IMR-90 (cell line): ENCODE results near the gene SRSF3. TPM values are rescaled to one million over a fixed set of nuclear protein-coding genes. Genes with fewer than 3 reads are reported as not detected.

Experiments
- ATAC-seq: fragments of 200-7000 bp; cut with Tn5 transposase; 2 replicates; pipeline ENCODE4 v1.9.1; 2020; ENCODE audit warnings: low read depth, mild to moderate bottlenecking, moderate library complexity
- BruUV-seq: library from RNA; stranded (reverse); fragments of 400-500 nt; replicated peaks from 2 replicates; lab custom pipeline; 2021; lab: Mats Ljungman, UMichigan
- CTCF ChIA-PET: fragments of 300-600 bp; formaldehyde crosslinking; extraction: SDS; loops from one replicate; lab custom pipeline; 2021; ENCODE audit warnings: antibody characterized with exemption; lab: Yijun Ruan, JAX
- POLR2A ChIA-PET: fragments of 300-600 bp; sonication (Branson Sonifier 250); formaldehyde crosslinking; loops from one replicate; lab custom pipeline; 2022; ENCODE audit warnings: antibody characterized with exemption; ENCODE audit not compliant: unreplicated experiment; lab: Charles Lee
- DNase-seq: peaks from one replicate; pipeline ENCODE4 v3.0.0; 2013
- H2AFZ ChIP-seq: replicated peaks from 2 replicates; pipeline ENCODE3; 2013; ENCODE audit warnings: low read length, mild to moderate bottlenecking; ENCODE audit not compliant: poor library complexity
- H2AK5ac ChIP-seq: 2 replicates; pipeline ENCODE4 v1.6.1; 2013; ENCODE audit warnings: low read depth, low read length, inconsistent platforms
- H2AK9ac ChIP-seq: replicated peaks from 2 replicates; pipeline ENCODE3; 2013; ENCODE audit warnings: mild to moderate bottlenecking, low read depth, low read length, moderate library complexity; ENCODE audit not compliant: poor library complexity
- H2BK120ac ChIP-seq: 2 replicates; pipeline ENCODE4 v1.6.1; 2013; ENCODE audit warnings: low read depth, low read length, inconsistent platforms
- H2BK15ac ChIP-seq: 3 replicates; pipeline ENCODE4 v1.6.1; 2013; ENCODE audit warnings: low read depth, low read length, inconsistent platforms
- H2BK20ac ChIP-seq: 2 replicates; pipeline ENCODE4 v1.6.1; 2013; ENCODE audit warnings: low read depth, mild to moderate bottlenecking, inconsistent platforms, low read length, moderate library complexity
- H2BK5ac ChIP-seq: 2 replicates; pipeline ENCODE4 v1.6.1; 2013; ENCODE audit warnings: mild to moderate bottlenecking, low read depth, low read length, inconsistent platforms; ENCODE audit not compliant: poor library complexity, severe bottlenecking
- H3K14ac ChIP-seq: replicated peaks from 2 replicates; pipeline ENCODE4 v1.6.1; 2013; ENCODE audit warnings: low read depth, low read length, inconsistent platforms
- H3K18ac ChIP-seq: 2 replicates; pipeline ENCODE4 v1.6.1; 2013; ENCODE audit warnings: low read depth, low read length, control low read depth
- H3K23ac ChIP-seq: 2 replicates; pipeline ENCODE4 v1.6.1; 2013; ENCODE audit warnings: low read depth, low read length, inconsistent platforms
- H3K27ac ChIP-seq: 2 replicates; pipeline ENCODE4 v1.5.1; 2013; ENCODE audit warnings: mild to moderate bottlenecking, control low read depth, low read length; ENCODE audit not compliant: insufficient read depth
- H3K27me3 ChIP-seq: 2 replicates; pipeline ENCODE4 v1.6.1; 2013; ENCODE audit warnings: low read length; ENCODE audit not compliant: control insufficient read depth, insufficient read depth
- H3K36me3 ChIP-seq: 2 replicates; pipeline ENCODE4 v1.6.1; 2013; ENCODE audit warnings: low read length, mixed read lengths; ENCODE audit not compliant: control insufficient read depth, insufficient read depth
- H3K4ac ChIP-seq: 2 replicates; pipeline ENCODE4 v1.6.1; 2013; ENCODE audit warnings: low read depth, low read length, inconsistent platforms
- H3K4me1 ChIP-seq: 2 replicates; pipeline ENCODE4 v1.6.1; 2013; ENCODE audit warnings: low read length, mixed read lengths; ENCODE audit not compliant: control insufficient read depth, insufficient read depth
- H3K4me2 ChIP-seq: 2 replicates; pipeline ENCODE4 v1.6.1; 2013; ENCODE audit warnings: low read depth, mild to moderate bottlenecking, control low read depth, low read length, moderate library complexity
- H3K4me3 ChIP-seq: 2 replicates; pipeline ENCODE4 v1.5.1; 2013; ENCODE audit warnings: low read depth, mild to moderate bottlenecking, control low read depth, low read length, moderate library complexity; ENCODE audit not compliant: insufficient read depth
- H3K56ac ChIP-seq: 2 replicates; pipeline ENCODE4 v1.6.1; 2013; ENCODE audit warnings: low read length, inconsistent platforms; ENCODE audit not compliant: insufficient read depth; ENCODE audit errors: extremely low read depth
- H3K79me1 ChIP-seq, 2 experiments: 2 replicates each; pipeline ENCODE4 v1.6.1; 2013; ENCODE audit warnings: low read length in 2 of 2, inconsistent platforms in 1 of 2, low read depth in 1 of 2
- H3K9ac ChIP-seq: 2 replicates; pipeline ENCODE4 v1.6.1; 2013; ENCODE audit warnings: low read depth, low read length, control low read depth
- H3K9me1 ChIP-seq: 2 replicates; pipeline ENCODE4 v1.6.1; 2013; ENCODE audit warnings: low read length, inconsistent platforms; ENCODE audit not compliant: insufficient read depth
- H3K9me3 ChIP-seq: 2 replicates; pipeline ENCODE4 v1.6.1; 2013; ENCODE audit warnings: low read length; ENCODE audit not compliant: control insufficient read depth, insufficient read depth
- H4K20me1 ChIP-seq: 2 replicates; pipeline ENCODE4 v1.6.1; 2013; ENCODE audit warnings: low read length, inconsistent platforms; ENCODE audit not compliant: insufficient read depth
- H4K5ac ChIP-seq: 2 replicates; pipeline ENCODE4 v1.6.1; 2013; ENCODE audit warnings: mild to moderate bottlenecking, low read depth, low read length, control low read depth
- H4K8ac ChIP-seq, 2 experiments: 2 replicates each; pipeline ENCODE4 v1.6.1; 2013; ENCODE audit warnings: low read depth in 2 of 2, low read length in 2 of 2, control low read depth in 1 of 2, inconsistent platforms in 1 of 2
- H4K91ac ChIP-seq: 2 replicates; pipeline ENCODE4 v1.6.1; 2013; ENCODE audit warnings: low read depth, low read length, inconsistent platforms; ENCODE audit not compliant: insufficient read depth
- BHLHE40 ChIP-seq: fragments of 150-350 bp; IDR thresholded peaks from 2 replicates; pipeline ENCODE4 v1.6.1; 2016; ENCODE audit warnings: mild to moderate bottlenecking, low read depth, low read length
- CEBPB ChIP-seq: IDR thresholded peaks from 2 replicates; pipeline ENCODE4 v1.6.1; 2012; ENCODE audit warnings: low read depth, low read length, improper control_type of control experiment
- CTCF ChIP-seq: conservative IDR thresholded peaks from 2 replicates; pipeline ENCODE4 v1.5.1; 2012; ENCODE audit warnings: mild to moderate bottlenecking, low read depth, low read length, improper control_type of control experiment
- ELK1 ChIP-seq: fragments of 150-350 bp; IDR thresholded peaks from 2 replicates; pipeline ENCODE4 v1.6.1; 2016; ENCODE audit warnings: low read depth, mild to moderate bottlenecking, low read length, moderate library complexity, borderline replicate concordance
- FOS ChIP-seq: fragments of 150-350 bp; IDR thresholded peaks from 2 replicates; pipeline ENCODE4 v1.6.1; 2016; ENCODE audit warnings: low read depth, low read length
- MAFK ChIP-seq: IDR thresholded peaks from 2 replicates; pipeline ENCODE4 v1.6.1; 2012; ENCODE audit warnings: low read depth, low read length, improper control_type of control experiment
- MXI1 ChIP-seq: IDR thresholded peaks from 2 replicates; pipeline ENCODE4 v1.6.1; 2012; ENCODE audit warnings: low read depth, mild to moderate bottlenecking, low read length, moderate library complexity, borderline replicate concordance
- POLR2A ChIP-seq: IDR thresholded peaks from 2 replicates; pipeline ENCODE4 v1.6.1; 2012; ENCODE audit warnings: mild to moderate bottlenecking, low read depth, low read length
- RAD21 ChIP-seq: IDR thresholded peaks from 2 replicates; pipeline ENCODE4 v1.6.1; 2012; ENCODE audit warnings: low read length, improper control_type of control experiment
- RCOR1 ChIP-seq: IDR thresholded peaks from 2 replicates; pipeline ENCODE4 v1.6.1; 2012; ENCODE audit warnings: mild to moderate bottlenecking, low read length, improper control_type of control experiment; ENCODE audit not compliant: insufficient replicate concordance
- RFX5 ChIP-seq: IDR thresholded peaks from 2 replicates; pipeline ENCODE4 v1.8.0; 2012; ENCODE audit warnings: low read depth, mild to moderate bottlenecking, low read length, moderate library complexity
- SMC3 ChIP-seq: fragments of 150-350 bp; IDR thresholded peaks from 2 replicates; pipeline ENCODE4 v1.6.1; 2016; ENCODE audit warnings: low read depth, mild to moderate bottlenecking, antibody characterized with exemption, low read length, moderate library complexity
- USF2 ChIP-seq: fragments of 150-350 bp; IDR thresholded peaks from 2 replicates; pipeline ENCODE4 v1.6.1; 2017; ENCODE audit warnings: mild to moderate bottlenecking, antibody characterized with exemption, low read length, low read depth
- WGBS, 2 experiments: methylation state at CpG; one replicate each; pipeline versions ENCODE4 v1.1.5 to v1.1.7; 2013; ENCODE audit warnings: missing lambda C conversion rate in 2 of 2; ENCODE audit not compliant: insufficient read length in 1 of 2; ENCODE audit errors: extremely low coverage in 2 of 2; 5-methylcytosine and 5-hydroxymethylcytosine counted together
- dilution Hi-C: fragments of 300-500 bp; cut with HindIII; formaldehyde crosslinking; loops from one replicate; pipeline ENCODE4 v1.14.3; 2018; ENCODE audit warnings: low sequenced_read_pairs; ENCODE audit not compliant: unreplicated experiment
- in situ Hi-C: fragments of 300-500 bp; cut with MboI; formaldehyde crosslinking; loops from 3 replicates; pipeline ENCODE4 v1.14.3; 2019; ENCODE audit warnings: low sequenced_read_pairs, inconsistent platforms, mixed read lengths
- intact Hi-C: fragments of 100-400 bp; cut with micrococcal nuclease; formaldehyde crosslinking; loops from 2 replicates; pipeline ENCODE4 v1.10.0; 2022
- polyA plus RNA-seq, 3 experiments: library from polyadenylated mRNA; depleted of rRNA; stranded (reverse); fragments of >200 nt; gene quantifications; 2 replicates each; pipeline ENCODE4 v1.2.3, GENCODE V29; 2012; ENCODE audit warnings: low replicate concordance in 1 of 3
- total RNA-seq: library from RNA; depleted of rRNA; stranded (reverse); fragments of >200 nt; gene quantifications from 2 replicates; pipeline ENCODE4 v1.2.3, GENCODE V29; 2012

Gene SRSF3
- total and polyA plus RNA-seq, 2 of the 4 experiments (the other 2 are of a cell fraction), result 237 to 297 TPM

GRCh38 chr6:36610041-36610955 is 16.1 kb downstream of the SRSF3 start:
- H3K27me3 ChIP-seq, result no peaks in the 10 kb centered on the region
- in situ Hi-C loops, result no loop called here
- peaks cover 45% of the 10 kb centered on the region for H3K36me3 ChIP-seq
- H2AK5ac ChIP-seq, result no peak overlapping the region
- H3K18ac ChIP-seq, result no peak overlapping the region
- peaks cover 6% of the 10 kb centered on the region; the same call in 1 of the 2 replicates for H3K4me1 ChIP-seq
- peaks cover 7% of the 10 kb centered on the region; the same call in 1 of the 2 replicates for H3K9me1 ChIP-seq
- no peak overlapping the region for H3K9ac ChIP-seq
- H2BK15ac ChIP-seq, result no peak overlapping the region
- no peak overlapping the region for H4K5ac ChIP-seq
- dilution Hi-C loops, result no loop called here
- H3K4ac ChIP-seq, result no peak overlapping the region
- H3K9me3 ChIP-seq, result no peaks in the 10 kb centered on the region
- no peak overlapping the region for H2AFZ ChIP-seq
- no peak overlapping the region for H3K23ac ChIP-seq
- no peak overlapping the region for H4K8ac ChIP-seq
- DNase-seq (no peak), ATAC-seq (no peak)
- TF ChIP-seq RCOR1 (no peak), CEBPB (no peak), RAD21 (no peak), USF2 (no peak), RFX5 (no peak), CTCF (no peak), FOS (no peak), SMC3 (no peak), MXI1 (no peak), MAFK (no peak), POLR2A (no peak), BHLHE40 (no peak), ELK1 (no peak)
- BruUV-seq, result no TSS peak
- H2BK20ac ChIP-seq, result no peak overlapping the region
- no peak overlapping the region for H3K14ac ChIP-seq
- intact Hi-C loops, result no loop called here
- 83% methylated on average over 5 of the region's 14 CpGs; no CpG with 5 or more reads in 1 of the 2 experiments for WGBS, 2 experiments
- no peak overlapping the region for H2BK5ac ChIP-seq
- H3K4me3 ChIP-seq, result no peak overlapping the region
- H3K56ac ChIP-seq, result no peak overlapping the region
- no peak overlapping the region for H2BK120ac ChIP-seq
- H3K27ac ChIP-seq, result no peak overlapping the region
- no peak overlapping the region for H3K4me2 ChIP-seq
- ChIA-PET CTCF (interaction anchor here (0.6 to 1.7 kb wide), 4 partner anchors 45 to 170 kb away, joined by 3 to 6 read pairs (median 4); no protein-coding TSS in a partner anchor), POLR2A (interaction anchor here (0.6 kb wide), 3 partner anchors 9 to 98 kb away, joined by 4 to 7 read pairs (median 4); no protein-coding TSS in a partner anchor)
- H4K20me1 ChIP-seq, result peaks cover 74% of the 10 kb centered on the region
- no peak overlapping the region for H2AK9ac ChIP-seq
- no peak overlapping the region for H4K91ac ChIP-seq
- H3K79me1 ChIP-seq, result peaks cover 23 to 49% of the 10 kb centered on the region in 2 experiments
